Measurements from ENCODE around the gene TTC9C.
A peak's percentile ranks its signal among the peaks of the same experiment; 100 is the strongest.

- no peak for TF ChIP-seq MAFK (conservative IDR thresholded peaks at IDR 0.05 in 1 of 2, IDR thresholded peaks at IDR 0.05 in 1 of 2; ENCODE audit: low read length in 2 of 2)
- TF ChIP-seq CHD4 (IDR thresholded peaks at IDR 0.05; ENCODE audit: borderline replicate concordance, low read length): no peak
- no peak for TF ChIP-seq SALL2 (CRISPR knock-in tag; IDR thresholded peaks at IDR 0.05)
- no peak for TF ChIP-seq KDM1A (CRISPR knock-in tag; IDR thresholded peaks at IDR 0.05)
- TF ChIP-seq YY1 (IDR thresholded peaks at IDR 0.05; ENCODE audit: insufficient read depth, insufficient replicate concordance, low read depth, low read length): no peak
- no peak for TF ChIP-seq CTCF (CRISPR knock-in tag; IDR thresholded peaks at IDR 0.05)
- TF ChIP-seq TARDBP (CRISPR knock-in tag; IDR thresholded peaks at IDR 0.05): no peak
- TF ChIP-seq SETDB1 (CRISPR knock-in tag; IDR thresholded peaks at IDR 0.05; ENCODE audit: borderline replicate concordance): no peak
- TF ChIP-seq NFE2L2 (IDR thresholded peaks at IDR 0.05; ENCODE audit: low read length): no peak
- TF ChIP-seq MEIS2 (CRISPR knock-in tag; IDR thresholded peaks at IDR 0.05): peak; percentile 37; the same call in 1 of the 2 replicates
- TF ChIP-seq ETS1 (CRISPR knock-in tag; IDR thresholded peaks at IDR 0.05): no peak
- no peak for TF ChIP-seq NFATC3 (CRISPR knock-in tag; IDR thresholded peaks at IDR 0.05)
- no peak for TF ChIP-seq EZH2 (conservative IDR thresholded peaks at IDR 0.05; ENCODE audit: low read depth, low read length)
- TF ChIP-seq FOXP1 (IDR thresholded peaks at IDR 0.05): no peak
- TF ChIP-seq FOXP1 (CRISPR knock-in tag; IDR thresholded peaks at IDR 0.05): no peak
These were observed 42.5 kb downstream of the TTC9C start for GRCh38 chr11:62770778-62771143.
